ENCODE results near the gene MTHFD1. TPM values are rescaled to one million over a fixed set of nuclear protein-coding genes. Genes with fewer than 3 reads are reported as not detected.

MTHFD1 gene
- total and polyA plus RNA-seq, 2 donors (not counting 3 experiments of a cell fraction or from before 2014, with no cell fraction given): 26.3 to 114 TPM

DNA sequence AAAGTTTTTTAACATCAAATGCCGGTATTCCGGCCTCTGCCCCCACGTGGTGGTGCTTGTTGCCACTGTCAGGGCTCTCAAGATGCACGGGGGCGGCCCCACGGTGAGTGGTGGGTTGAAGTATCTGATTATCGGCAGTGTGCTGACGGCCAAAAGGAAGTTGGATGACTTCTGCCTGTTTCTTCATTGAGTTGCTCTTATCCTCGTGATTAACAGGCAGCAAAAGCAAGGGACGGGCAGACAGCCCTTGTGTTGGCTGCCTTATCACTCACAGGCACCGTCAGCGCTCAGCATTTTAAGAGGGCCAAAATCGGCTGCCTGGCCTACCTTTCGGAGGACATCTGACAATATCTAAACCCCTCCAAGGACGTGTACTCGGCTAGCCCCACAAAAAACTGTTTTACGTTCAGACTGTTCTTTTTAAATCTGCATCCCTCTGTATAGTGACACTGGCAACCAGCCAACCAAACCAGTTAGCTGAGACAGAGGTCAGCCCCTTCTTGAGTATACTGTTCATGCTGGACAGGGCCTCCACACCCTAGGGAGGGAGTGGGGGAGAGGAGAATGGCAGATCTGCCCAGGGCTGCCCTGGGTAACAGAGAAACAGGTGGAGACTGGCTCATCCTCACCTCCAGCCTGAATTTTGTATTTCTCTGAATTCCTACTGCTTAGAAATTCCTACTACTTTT lies 54.3 kb downstream of the MTHFD1 start:
- no peak overlapping the region for H3K27ac ChIP-seq (ENCODE audit: insufficient read depth, low read depth, low read length)
- BruUV-seq (replicated peaks): no TSS peak
- no peak overlapping the region for H3K4me3 ChIP-seq (replicated peaks in 1 of 3; ENCODE audit: insufficient read depth in 1 of 3, low read depth in 1 of 3, low read length in 3 of 3)
- H3K4me1 ChIP-seq (ENCODE audit: control insufficient read depth, extremely low read depth, insufficient read depth, low read length): peaks cover 30% of the 10 kb centered on the region
- no peak overlapping the region for H3K9ac ChIP-seq (replicated peaks; ENCODE audit: extremely low read depth, insufficient read depth, low read length)
- H3K9me1 ChIP-seq (replicated peaks; ENCODE audit: control insufficient read depth, extremely low read depth, insufficient read depth, low read length): no peaks in the 10 kb centered on the region
- ChIA-PET CTCF (interaction anchor here (1.1 kb wide), 1 partner anchor 10 kb away, joined by 3 read pairs; no protein-coding TSS in a partner anchor), POLR2A (no interaction called here)
- FAIRE-seq (no peak), DNase-seq (ENCODE audit: low read depth, low spot score) (no peak)
- no peak overlapping the region for H2AFZ ChIP-seq (ENCODE audit: low read depth, low read length)
- H3K27me3 ChIP-seq (ENCODE audit: control insufficient read depth in 2 of 2, insufficient read depth in 2 of 2, low read length in 2 of 2): no peaks in the 10 kb centered on the region
- H3K36me3 ChIP-seq (ENCODE audit: control insufficient read depth in 2 of 2, extremely low read depth in 1 of 2, insufficient read depth in 2 of 2, low read length in 2 of 2): peaks cover 0 to 11% of the 10 kb centered on the region in 2 experiments
- intact Hi-C loops (cut with micrococcal nuclease): no loop called here
- TF ChIP-seq FOS (IDR thresholded peaks at IDR 0.05; ENCODE audit: borderline replicate concordance, insufficient read depth, low read length) (no peak), JUN (IDR thresholded peaks at IDR 0.05; ENCODE audit: borderline replicate concordance, insufficient read depth, insufficient read length, low read depth) (no peak), MYC (IDR thresholded peaks at IDR 0.05; ENCODE audit: low read depth, low read length) (no peak), EZH2 (IDR thresholded peaks at IDR 0.05; ENCODE audit: borderline replicate concordance, low read depth, low read length, severe bottlenecking) (no peak), GATA2 (IDR thresholded peaks at IDR 0.05; ENCODE audit: insufficient read depth, insufficient read length, low read depth, low read length) (no peak), POLR2AphosphoS5 (IDR thresholded peaks at IDR 0.05; ENCODE audit: insufficient read depth, low read depth, low read length) (no peak), POLR2A (IDR thresholded peaks at IDR 0.05; ENCODE audit: low read depth, low read length) (no peak)
- TF ChIP-seq, protein P1, sequence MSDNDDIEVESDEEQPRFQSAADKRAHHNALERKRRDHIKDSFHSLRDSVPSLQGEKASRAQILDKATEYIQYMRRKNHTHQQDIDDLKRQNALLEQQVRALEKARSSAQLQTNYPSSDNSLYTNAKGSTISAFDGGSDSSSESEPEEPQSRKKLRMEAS (IDR thresholded peaks at IDR 0.05; ENCODE audit: insufficient read depth, insufficient read length): no peak
- TF ChIP-seq, protein P2, sequence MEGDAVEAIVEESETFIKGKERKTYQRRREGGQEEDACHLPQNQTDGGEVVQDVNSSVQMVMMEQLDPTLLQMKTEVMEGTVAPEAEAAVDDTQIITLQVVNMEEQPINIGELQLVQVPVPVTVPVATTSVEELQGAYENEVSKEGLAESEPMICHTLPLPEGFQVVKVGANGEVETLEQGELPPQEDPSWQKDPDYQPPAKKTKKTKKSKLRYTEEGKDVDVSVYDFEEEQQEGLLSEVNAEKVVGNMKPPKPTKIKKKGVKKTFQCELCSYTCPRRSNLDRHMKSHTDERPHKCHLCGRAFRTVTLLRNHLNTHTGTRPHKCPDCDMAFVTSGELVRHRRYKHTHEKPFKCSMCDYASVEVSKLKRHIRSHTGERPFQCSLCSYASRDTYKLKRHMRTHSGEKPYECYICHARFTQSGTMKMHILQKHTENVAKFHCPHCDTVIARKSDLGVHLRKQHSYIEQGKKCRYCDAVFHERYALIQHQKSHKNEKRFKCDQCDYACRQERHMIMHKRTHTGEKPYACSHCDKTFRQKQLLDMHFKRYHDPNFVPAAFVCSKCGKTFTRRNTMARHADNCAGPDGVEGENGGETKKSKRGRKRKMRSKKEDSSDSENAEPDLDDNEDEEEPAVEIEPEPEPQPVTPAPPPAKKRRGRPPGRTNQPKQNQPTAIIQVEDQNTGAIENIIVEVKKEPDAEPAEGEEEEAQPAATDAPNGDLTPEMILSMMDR (IDR thresholded peaks at IDR 0.05; ENCODE audit: extremely low read depth in 1 of 2, insufficient read depth in 1 of 2, low read depth in 1 of 2, low read length in 2 of 2): no peak
- dilution Hi-C loops (cut with MboI; ENCODE audit: extremely low pct_ligation_motif_present, low sequenced_read_pairs): no loop called here
- no peaks in the 10 kb centered on the region for H4K20me1 ChIP-seq (replicated peaks; ENCODE audit: control insufficient read depth, extremely low read depth, insufficient read depth, low read length)
- H3K9me3 ChIP-seq (replicated peaks; ENCODE audit: control insufficient read depth, insufficient read depth, low read length): no peaks in the 10 kb centered on the region
- no peak overlapping the region for H3K4me2 ChIP-seq (ENCODE audit: insufficient read depth, low read length)
- H3K79me2 ChIP-seq (ENCODE audit: control insufficient read depth, insufficient read depth, low read length): no peaks in the 10 kb centered on the region

Measured in endothelial cell of umbilical vein (primary cell).